GM21381 (cell line): ENCODE data around the gene STUB1.

Source experiments
- ATAC-seq: cut with Tn5 transposase; IDR thresholded peaks from one replicate; pipeline ENCODE4 v1.9.1; 2021; ENCODE audit warnings: mild to moderate bottlenecking, moderate library complexity; ENCODE audit not compliant: unreplicated experiment

Gene STUB1

DNA sequence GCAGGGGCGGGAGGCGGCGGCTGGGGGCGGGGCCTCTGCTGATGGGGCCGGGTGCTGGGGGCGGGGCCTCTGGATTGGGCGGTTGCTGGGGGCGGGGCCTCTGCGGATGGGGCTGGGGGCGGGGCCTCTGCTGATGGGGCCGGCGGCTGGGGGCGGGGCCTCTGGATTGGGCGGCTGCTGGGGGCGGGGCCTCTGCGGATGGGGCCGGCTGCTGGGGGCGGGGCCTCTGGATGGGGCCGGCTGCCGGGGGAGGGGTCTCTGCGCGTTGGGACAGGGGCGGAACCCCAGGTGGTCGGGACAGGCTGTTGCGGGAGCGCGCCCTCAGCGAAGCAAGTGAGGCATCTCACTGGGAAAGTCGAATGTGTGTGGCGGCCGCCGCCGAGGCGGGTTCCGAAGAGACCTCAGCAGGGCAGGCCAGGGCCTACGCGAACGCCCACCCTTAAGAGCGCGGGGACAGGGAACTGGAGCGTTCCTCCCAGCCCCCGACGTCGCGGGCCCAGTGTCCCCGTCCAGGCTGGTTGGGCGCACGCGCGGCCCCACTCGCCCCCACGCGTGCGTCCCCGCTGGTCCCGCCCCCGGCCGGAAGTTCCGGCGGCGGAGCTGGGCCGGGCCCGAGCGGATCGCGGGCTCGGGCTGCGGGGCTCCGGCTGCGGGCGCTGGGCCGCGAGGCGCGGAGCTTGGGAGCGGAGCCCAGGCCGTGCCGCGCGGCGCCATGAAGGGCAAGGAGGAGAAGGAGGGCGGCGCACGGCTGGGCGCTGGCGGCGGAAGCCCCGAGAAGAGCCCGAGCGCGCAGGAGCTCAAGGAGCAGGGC lies at the start of gene STUB1:
Gene STUB1 (plus strand): TSS at position 597 of the 811 bp plus-strand sequence. CDS start 116 bp downstream, at position 713.
- ATAC-seq: peak; percentile 41

DNA sequence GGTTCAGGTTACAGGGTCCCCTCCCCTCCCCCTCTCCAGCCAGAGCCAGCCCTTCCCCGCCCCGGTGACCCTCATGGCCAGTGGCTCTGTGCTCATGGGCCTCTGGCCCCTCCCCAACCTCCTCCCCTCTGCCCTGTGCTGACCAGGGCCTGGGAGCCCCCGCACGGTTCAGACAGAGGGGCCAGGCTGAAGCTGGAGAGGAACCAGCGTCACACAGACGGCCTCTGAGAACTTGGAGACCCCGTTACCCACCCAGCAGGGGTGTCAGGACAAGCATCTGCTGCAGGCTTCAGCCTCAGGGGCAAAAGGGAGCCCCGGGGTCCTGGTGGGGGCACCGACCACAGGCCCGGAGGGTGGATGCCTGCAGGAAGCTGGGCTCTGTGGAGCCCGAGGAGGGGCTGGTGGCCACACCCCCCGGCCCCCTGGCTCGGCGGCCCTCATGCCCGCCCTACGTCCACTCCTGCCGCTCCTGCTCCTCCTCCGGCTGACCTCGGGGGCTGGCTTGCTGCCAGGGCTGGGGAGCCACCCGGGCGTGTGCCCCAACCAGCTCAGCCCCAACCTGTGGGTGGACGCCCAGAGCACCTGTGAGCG lies 49.3 kb upstream of the STUB1 start, which contains the start of gene WFIKKN1:
Gene WFIKKN1 (plus strand): TSS at position 171 of the 591 bp plus-strand sequence. CDS start 269 bp downstream, at position 440.
- ATAC-seq: no peak

- ATAC-seq: no peak
Observed at GRCh38 chr16:631808-632358, 48.3 kb upstream of the STUB1 start.

DNA sequence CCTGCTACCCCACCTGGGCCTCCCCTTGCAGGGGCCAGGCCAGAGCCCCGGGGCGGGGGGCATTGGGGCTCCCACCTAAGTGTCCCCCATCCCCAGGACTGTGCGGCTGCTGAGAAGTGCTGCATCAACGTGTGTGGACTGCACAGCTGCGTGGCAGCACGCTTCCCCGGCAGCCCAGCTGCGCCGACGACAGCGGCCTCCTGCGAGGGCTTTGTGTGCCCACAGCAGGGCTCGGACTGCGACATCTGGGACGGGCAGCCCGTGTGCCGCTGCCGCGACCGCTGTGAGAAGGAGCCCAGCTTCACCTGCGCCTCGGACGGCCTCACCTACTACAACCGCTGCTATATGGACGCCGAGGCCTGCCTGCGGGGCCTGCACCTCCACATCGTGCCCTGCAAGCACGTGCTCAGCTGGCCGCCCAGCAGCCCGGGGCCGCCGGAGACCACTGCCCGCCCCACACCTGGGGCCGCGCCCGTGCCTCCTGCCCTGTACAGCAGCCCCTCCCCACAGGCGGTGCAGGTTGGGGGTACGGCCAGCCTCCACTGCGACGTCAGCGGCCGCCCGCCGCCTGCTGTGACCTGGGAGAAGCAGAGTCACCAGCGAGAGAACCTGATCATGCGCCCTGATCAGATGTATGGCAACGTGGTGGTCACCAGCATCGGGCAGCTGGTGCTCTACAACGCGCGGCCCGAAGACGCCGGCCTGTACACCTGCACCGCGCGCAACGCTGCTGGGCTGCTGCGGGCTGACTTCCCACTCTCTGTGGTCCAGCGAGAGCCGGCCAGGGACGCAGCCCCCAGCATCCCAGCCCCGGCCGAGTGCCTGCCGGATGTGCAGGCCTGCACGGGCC lies 47.5 kb upstream of the STUB1 start:
- no peak for ATAC-seq

DNA sequence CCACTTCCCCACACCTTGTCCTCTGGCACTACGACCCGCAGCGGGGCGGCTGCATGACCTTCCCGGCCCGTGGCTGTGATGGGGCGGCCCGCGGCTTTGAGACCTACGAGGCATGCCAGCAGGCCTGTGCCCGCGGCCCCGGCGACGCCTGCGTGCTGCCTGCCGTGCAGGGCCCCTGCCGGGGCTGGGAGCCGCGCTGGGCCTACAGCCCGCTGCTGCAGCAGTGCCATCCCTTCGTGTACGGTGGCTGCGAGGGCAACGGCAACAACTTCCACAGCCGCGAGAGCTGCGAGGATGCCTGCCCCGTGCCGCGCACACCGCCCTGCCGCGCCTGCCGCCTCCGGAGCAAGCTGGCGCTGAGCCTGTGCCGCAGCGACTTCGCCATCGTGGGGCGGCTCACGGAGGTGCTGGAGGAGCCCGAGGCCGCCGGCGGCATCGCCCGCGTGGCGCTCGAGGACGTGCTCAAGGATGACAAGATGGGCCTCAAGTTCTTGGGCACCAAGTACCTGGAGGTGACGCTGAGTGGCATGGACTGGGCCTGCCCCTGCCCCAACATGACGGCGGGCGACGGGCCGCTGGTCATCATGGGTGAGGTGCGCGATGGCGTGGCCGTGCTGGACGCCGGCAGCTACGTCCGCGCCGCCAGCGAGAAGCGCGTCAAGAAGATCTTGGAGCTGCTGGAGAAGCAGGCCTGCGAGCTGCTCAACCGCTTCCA lies 46.7 kb upstream of the STUB1 start:
- no peak for ATAC-seq

DNA sequence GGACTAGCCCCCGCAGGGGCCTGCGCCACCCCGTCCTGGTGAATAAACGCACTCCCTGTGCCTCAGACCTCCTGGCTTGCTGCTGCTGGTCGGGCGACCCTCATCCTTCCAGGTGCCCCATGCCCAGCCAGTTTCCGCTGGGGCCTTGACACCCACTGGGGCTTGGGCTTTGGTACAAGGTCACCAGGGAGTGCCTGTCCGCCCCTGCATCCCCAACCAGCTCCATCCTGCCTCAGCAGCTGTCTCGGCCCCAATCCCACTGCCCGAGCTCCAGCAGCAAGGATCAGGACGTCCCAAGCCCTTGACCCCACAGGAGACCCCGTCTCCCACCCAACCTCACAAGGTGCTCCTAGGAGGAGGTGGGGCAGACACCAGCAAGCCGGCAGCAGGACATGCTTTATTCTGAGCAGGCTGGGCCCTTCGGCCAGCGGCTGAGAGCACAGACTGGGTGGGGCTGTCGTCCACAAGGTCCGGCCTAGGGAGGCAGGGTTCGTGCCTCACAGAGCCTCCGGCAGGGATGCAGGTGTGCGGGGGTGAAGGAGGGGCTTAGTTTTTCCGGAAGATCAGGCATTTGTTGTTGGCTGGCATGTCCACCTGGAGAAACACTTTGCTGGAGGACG lies 46.0 kb upstream of the STUB1 start:
- ATAC-seq: no peak

DNA sequence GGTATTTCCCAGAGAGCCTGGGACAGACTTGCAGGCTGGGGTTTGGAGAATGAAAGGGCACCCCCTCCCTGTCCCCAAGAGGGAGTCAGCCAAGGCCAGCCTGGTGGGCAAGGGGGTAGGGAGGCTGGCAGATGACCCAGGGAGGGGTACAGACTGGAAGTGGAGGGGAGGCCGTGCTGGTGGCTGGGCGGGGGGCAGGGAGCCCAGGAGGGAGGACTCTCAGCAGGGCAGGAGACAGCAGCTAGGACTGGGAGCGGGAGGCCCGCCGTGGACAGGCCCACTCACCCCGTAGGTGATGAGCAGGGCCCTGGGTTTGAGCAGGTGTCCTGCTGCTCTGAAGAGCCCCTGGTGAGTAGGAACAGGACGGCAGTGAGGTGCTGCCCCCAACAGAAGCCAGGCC lies 45.2 kb upstream of the STUB1 start:
- ATAC-seq: no peak

- peak; percentile 2 for ATAC-seq
Observed at GRCh38 chr16:635573-636205, 44.5 kb upstream of the STUB1 start.

DNA sequence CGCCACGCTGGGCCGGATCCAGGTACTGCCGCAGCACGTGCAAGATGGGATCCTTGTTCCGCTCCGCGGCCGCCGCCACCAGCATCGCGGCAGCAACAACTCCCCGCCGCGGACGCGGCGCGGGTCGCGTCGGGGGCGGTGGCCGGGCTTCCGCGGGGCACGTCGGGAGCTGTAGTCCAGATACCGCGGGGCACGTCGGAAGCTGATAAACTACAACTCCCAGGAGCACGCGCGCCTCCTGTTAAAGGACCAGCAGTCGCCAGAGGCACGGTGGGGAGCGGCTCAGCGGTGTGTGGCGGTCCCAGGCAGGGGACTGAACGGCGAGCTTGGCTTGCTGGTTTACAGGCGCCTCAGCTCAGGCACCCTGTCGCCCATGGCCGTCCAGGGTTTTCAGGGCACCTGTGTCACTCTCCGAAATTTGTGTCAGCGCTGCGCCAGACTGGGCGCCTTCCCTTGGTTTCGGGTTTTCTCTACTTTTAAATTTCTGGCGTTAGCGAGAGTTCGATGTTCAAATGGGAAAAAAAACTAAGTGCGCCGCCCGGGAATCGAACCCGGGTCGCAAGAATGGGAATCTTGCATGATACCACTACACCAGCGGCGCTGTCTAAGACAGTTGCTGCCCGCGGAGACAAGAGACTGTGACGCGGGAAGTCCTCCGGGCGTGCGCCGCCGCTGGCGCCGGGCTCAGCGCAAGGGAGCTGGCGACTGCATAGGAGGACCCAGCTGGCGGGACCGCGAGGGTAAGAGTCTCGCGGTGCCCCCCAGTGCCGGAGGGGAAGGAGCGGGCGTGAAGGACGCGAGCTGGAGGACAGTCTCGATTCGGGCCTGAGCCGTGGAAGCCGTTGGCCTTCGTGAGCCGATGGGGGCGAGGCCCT lies 43.8 kb upstream of the STUB1 start, which contains the start of gene METTL26:
Gene METTL26 (minus strand): TSS at position 100 of the 875 bp plus-strand sequence. CDS start 15 bp downstream, at position 85.
- peak; percentile 57 for ATAC-seq

DNA sequence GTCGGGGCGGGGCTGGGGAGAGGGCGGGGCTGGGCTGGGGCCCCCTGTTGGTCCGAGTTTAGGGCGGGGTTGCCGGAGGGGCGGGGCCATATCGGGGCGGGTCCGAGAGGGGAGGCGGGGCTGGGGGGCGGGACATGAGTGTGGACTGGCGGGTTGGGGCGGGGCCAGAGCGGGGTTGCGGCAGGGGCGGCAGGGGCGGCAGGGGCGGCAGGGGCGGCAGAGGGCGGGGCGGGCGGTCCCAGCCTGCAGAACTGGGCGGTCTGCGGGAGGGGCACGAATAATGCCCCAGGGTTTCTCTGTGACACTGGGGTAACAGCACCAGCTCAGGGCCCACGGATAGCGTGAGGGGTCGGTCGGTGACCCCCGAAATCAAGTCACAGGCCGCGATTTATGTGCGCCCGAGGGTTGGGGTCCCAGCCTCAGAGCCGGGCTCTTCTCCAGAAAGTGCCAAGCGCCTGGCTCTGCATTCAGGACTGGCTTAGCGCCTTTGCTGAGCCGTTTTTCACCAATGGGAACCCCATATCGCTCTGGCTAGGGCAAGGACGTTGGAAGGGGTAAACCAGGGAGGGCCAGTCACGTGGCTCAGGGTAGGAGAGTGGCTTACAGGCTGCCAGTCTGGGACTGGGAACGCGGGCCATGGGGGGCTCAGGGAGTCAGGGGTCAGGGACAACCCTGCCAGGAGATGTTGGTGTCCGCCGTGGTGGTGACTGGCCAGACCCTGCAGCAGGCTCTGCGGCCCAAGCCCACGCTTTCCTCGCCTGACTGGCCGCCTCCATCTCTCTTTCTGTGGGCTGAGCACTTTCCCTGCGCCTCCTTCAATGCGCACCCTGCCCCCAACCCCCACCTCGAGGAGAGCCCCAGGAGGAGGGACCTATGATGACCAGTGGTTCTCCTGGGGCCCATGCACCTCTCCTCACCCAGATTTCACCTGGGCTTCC lies 42.9 kb upstream of the STUB1 start:
- no peak for ATAC-seq

DNA sequence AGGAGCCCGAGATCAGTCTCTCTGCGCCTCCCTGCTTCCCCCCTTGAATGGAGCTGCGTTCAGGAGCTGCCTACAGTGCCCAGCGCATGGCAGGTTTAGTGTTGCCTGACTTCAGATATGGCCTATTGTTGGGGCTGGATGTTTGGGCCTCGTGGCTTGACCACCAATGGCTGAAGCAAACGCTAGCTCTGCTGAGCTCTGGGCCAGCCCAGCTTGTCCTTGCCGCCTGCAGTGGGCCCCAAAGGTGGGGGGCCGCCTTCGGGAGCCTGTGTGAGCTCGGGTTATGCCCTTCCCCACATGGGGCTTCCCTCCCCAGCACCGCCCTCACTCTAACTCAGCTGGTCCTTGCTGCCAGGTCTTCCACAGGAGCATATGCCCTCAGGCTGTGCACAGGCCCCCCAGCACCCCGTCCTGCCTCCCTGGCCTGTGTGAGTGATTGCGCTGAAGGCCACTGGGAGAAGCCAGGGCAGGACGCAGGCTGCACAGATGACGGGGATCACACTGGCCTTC lies 42.1 kb upstream of the STUB1 start:
- ATAC-seq: no peak

- no peak for ATAC-seq
Observed at GRCh38 chr16:638836-639235, 41.4 kb upstream of the STUB1 start.

DNA sequence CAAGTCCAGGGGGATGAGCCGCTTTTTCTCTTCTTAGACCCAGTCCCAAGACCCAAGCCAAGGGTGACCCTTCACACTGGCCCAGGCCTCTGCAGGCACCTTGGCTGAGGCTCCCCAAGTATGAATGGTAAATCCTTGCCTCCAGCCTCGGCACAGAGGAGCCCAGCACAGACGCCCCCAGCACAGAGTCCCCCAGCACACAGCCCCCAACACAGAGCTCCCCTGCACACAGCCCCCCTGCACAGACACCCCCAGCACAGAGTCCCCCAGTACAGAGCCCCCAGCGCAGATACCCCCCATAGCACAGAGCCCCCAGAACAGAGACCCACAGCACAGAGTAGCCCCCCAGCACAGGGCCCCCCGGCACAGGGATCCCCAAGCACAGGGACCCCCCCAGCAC lies 39.6 kb upstream of the STUB1 start:
- no peak for ATAC-seq

DNA sequence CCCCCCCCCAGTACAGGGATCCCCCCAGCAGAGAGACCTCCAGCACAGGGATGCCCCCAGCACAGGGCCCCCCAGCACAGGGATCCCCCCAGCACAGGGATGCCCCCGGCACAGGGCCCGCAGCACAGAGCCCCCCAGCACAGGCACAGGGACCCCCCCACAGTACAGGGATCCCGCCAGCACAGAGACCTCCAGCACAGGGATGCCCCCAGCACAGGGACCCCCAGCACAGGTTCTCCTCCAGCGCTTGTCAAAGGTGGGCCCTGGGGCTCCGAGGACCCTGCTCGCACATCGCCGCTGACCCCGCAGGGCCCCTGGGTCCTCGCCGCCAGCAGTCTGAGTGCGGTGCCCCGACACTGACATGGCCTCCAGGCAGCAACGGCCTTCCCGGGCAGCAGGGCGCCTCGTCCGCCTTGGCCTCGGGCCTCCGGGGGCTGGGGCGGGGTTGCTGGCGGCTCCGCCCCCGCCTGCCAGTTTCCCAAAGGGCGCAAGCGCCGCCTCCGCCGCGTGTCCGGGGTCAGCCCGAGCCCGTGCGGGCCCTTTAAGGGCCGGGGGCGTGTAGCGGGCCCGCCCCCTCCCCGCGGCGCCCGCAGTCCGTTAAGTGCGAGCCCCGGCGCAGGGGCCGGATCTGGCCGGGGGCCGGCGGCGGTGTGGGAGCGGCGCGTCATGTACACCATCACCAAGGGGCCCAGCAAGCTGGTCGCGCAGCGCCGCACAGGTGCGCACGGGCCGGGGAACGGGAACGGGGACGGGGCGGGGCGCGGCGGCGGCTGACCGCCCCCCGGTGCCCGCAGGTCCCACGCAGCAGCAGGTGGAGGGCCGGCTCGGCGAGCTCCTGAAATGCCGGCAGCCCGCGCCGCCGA lies 38.7 kb upstream of the STUB1 start, which contains the start of gene MCRIP2:
Gene MCRIP2 (plus strand): TSS at position 503 of the 863 bp plus-strand sequence. CDS start 164 bp downstream, at position 667.
- peak; percentile 46 for ATAC-seq

DNA sequence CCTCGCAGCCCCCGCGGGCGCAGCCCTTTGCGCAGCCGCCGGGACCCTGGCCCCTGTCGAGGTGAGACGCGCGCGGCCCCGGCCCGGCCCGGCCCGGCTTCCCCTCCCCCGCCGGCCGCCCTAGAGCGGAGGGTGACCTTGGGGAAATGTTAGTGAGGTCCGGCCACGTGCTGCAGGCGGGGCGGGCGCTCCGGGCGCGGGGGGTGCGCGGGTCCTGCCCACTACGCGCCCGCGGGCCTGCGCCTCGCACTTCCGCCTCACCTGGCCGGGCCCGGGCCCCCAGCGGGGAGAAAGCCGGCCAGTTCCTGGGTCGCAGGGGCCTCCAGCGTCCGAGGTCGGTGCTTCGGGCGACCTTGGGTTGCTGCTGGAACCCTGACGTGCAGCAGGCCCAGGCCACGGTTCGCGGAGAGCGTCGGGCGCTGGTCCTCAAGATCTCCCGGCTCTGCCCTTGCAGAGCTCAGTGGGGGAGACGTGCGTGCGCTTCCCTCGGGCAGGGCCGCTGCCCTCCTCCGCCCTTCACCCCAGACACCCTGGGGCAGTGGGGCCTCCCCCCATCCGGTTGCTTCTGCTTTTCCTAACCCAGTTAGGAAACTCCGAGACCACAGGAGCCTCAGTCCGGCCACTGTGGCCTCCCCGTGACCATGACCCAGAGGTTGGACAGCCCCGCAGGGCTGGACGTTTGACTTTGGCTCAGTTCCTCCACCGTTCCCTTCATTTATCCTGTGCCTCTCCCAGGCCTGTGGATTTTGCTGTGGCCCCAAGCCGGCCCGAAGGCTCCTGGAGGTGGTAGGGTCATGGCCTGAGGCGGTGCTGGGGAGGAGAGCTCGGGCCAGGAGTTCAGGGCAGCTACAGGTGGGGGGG lies 37.8 kb upstream of the STUB1 start:
- peak; percentile 46 for ATAC-seq
